HG02840 (cell line): ENCODE measurements around the gene SV2B.

Experiments used
- ATAC-seq: cut with Tn5 transposase; IDR thresholded peaks from one replicate; pipeline ENCODE4 v1.9.1; 2021; ENCODE audit warnings: mild to moderate bottlenecking, moderate library complexity, moderate number of reproducible peaks; ENCODE audit not compliant: unreplicated experiment, low FRiP score

The SV2B gene

DNA sequence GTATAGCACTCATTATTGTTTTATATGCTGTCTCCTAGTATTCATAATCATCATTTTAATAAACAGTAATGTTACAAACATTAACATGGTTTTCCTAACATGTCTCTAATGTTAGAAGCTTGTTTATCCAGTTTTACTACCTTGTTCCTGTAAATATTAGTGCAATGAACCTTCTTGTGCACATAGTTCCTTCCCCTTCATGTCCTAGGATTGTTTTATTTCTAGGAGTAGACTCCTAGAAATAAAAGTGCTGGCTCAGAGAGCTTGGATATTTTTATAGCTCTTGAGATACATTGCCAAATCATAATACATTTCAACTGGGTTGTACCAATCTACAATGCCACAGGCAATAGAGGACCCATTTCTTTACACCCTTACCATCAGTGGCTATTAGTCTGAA, 161.3 kb downstream of the SV2B start:
- ATAC-seq = no peak

GRCh38 chr15:91263632-91264531, 163.8 kb downstream of the SV2B start:
- ATAC-seq = no peak

DNA sequence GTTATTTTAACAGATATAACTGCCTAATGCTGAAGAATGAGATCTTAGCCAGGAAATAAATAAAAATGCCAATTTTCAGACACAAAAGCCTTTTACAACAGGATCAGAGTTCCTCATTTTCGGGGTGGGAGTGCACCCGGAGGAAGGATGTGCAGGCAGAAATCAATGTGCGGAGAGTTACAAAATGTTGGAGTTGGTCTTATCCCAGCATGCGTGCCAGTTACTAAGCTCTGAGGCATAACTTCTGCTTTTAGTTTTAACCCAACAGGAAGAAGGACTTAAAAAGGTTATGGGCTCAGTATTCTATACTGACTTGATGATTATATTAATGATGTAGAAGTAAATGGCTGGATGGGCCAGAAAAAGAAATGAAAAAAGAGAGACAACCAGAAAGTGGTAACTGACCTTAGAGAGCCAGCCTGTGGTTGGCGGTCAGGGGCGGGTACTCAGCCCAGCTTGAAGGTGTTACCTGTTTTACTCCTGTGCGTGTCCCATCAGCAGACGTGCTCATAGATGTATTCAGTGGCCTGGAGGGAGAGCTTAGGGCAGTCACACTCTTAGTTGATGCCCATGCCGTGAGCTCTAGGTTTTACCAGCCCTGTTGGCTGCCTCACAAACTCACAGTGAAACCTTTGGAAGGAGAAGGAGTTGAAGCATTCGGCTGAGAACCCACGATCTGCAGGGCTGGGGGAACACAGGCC, 164.7 kb downstream of the SV2B start:
- no peak for ATAC-seq

DNA sequence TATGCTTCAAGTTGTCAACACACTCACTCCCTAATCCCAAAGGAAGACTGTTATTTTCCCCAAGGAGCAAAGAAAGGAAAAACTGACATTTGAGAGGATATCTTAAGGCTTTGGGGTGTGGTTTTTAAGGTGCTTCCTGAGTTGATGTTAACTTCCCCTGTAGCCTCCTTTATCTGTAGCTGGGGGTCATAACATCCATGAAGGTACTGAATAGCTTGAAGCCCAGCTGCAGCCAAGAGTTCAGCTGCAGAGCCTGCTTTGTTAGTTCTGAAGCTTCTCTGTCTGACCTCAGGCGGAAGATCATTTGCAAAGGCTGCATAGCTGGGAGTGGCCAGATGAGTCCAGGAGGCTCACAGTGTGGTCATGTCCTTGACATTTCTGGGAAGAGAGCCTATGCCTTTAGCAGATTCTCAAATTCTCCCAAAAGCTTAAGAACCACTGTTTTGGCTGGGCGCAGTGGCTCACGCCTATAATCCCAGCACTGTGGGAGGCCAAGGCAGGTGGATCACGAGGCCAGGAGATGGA, 165.4 kb downstream of the SV2B start:
- no peak for ATAC-seq

- no peak for ATAC-seq
Observed at GRCh38 chr15:91268510-91268909, 168.5 kb downstream of the SV2B start.

- ATAC-seq = no peak
Observed at GRCh38 chr15:91270747-91271146, 170.7 kb downstream of the SV2B start.

GRCh38 chr15:91271565-91272153, 171.6 kb downstream of the SV2B start:
- no peak for ATAC-seq

GRCh38 chr15:91275844-91276243, 175.8 kb downstream of the SV2B start:
- ATAC-seq = no peak

DNA sequence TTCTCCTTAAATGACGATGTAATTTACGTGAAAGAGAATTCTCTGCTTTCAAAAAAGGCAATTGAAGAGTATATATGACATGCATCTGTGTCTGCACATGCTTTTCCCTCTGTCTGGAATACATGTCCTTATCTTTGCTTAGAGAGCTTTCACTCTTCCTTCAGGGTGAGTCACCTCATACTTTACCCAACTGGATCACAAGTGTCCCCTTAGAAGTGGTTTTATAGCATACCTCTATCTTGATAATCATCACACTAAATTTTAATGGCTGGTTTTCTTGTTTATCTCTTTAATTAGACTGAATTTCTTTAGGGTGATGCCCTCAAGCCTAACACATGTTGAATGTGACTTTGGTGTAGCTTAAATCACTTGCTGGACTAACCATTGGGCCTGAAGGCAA, 178.9 kb downstream of the SV2B start:
- no peak for ATAC-seq

DNA sequence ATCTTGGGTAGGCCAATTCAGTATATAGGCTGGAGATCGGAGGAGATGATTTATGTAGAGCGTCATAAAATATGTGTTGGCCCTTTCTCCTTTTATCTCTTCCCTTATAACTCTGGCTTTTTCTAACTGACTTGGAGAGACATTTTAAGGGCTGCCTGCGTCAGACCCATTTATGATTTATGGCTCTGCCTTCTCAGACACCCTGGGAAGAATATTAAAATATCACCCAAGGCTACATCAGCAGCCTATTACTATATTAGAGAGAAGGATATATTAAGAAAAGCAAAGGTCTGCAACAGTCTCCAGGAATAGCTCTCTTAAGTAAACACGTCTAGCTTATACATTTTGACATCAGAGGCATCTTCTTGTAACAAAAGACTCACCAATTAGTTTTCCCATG, 179.4 kb downstream of the SV2B start:
- no peak for ATAC-seq

- no peak for ATAC-seq
Observed at GRCh38 chr15:91281947-91282346, 181.9 kb downstream of the SV2B start.

DNA sequence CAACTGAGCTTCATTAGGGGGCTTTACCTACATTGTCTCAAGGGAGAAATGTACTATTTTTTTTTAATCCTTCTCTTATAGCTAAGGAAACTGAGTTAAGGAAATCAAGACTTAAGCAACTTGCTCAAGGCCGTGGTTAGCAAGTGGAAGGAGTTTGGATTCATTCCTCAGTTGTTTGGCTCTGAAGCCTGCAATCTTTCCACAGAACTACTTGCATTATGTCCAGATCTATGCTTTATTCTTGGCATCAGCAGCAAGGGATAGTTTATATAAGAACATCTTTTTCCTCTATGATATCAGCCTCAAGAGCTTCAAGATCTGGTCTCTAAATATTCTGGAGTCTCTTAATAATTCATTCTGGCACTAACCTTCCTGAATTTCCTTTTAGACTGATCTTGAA, 182.4 kb downstream of the SV2B start:
- no peak for ATAC-seq

- ATAC-seq = no peak
Observed at GRCh38 chr15:91283155-91283554, 183.1 kb downstream of the SV2B start.

DNA sequence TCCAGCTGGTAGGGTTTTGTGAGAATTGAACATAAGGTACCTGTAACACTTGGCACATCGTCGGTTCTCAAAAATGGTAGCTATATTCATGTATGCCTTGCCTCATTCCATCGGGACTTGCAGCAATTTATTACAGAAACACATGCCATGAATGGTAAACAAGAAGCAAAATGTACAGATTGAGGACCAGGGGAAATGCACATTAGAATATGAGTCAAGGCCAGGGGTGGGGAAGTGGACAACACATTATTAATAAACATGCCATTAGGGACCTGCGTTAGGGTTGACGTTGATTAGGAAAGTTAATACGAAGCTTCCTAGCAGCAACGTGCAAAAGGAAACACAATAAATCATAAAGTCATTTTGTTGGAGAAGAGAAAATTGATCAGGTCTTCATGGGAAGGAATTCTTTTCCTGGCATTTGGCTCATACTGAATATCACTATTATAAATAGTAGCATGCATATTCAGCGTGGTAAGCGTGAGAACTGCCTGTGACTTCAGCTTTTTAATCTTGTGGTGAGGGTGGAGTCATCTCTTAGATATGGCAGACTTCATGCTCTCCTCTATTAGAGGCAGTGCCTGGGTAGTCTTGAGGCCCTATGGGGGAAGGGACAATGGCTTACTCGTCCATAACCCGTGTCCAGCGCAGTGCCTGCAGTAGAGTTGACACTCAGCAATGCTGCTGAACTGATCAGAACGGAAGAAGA, 184.9 kb downstream of the SV2B start:
- ATAC-seq = no peak

DNA sequence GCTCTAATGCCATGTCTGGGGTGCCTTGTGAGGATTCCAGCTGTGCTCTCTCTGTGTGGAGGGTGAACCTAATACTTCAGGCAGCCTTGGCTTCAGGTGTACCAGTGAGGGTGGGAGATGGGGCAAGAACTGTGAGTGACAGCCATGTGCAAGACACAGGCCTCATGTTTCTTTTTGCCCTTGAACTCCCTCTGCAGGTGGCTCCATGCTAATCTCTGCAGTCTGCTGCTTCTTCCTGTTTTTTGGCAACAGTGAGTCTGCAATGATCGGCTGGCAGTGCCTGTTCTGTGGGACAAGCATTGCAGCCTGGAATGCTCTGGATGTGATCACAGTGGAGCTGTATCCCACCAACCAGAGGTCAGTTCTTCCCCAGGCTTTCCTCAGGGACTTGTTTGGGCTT, 189.3 kb downstream of the SV2B start:
- ATAC-seq = no peak

- no peak for ATAC-seq
Observed at GRCh38 chr15:91290553-91290952, 190.5 kb downstream of the SV2B start.

- ATAC-seq = no peak
Observed at GRCh38 chr15:91291673-91292072, 191.6 kb downstream of the SV2B start.

DNA sequence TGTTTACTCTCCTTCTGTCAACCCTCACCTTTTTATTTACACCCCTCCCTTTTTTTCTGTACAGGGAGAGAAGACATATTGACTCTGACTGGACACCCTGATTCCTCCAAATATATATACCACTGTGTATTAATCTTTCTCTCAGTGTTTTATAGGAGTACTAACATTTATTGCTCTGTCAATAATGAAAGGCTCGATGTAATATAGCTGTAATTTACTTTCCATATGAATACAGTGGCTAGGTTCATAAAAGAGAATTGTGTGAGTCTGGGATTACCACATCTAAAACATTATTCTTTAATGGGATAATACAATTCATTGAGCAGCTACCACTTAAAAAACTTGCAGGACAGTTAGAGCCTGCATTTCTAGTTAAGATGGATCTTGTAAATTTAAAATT, 194.3 kb downstream of the SV2B start:
- no peak for ATAC-seq

- ATAC-seq = no peak
Observed at GRCh38 chr15:91294795-91295194, 194.7 kb downstream of the SV2B start.

DNA sequence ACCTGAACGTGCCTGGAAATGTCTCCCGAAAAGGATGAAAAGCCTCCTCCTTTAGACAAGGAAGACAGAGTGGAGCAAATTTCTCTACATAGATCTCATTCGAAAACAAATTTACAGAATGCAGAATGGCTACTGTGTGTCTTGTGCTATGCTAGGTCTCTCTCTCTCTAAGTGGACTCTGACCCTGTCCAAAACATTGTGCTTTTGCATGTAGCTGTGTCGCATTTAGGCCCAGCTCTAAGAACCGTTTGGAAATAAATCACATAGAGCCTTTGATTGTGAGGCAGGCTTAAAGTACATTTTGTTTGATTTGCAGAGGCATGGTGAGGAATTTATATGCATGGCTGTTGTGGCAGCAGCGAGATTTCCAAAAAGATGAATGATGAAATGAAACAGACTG, 198.0 kb downstream of the SV2B start:
- ATAC-seq = no peak
